Heart left ventricle (tissue), 16 donors: ENCODE measurements around the gene FYN. TPM values are rescaled to one million over a fixed set of nuclear protein-coding genes. Genes with fewer than 3 reads are reported as not detected.

Experiments used
- ATAC-seq, 4 donors: fragments of 200-7000 bp; cut with Tn5 transposase; one replicate each; pipeline ENCODE4 v1.9.1; 2020 to 2022; ENCODE audit warnings: moderate library complexity in 4 of 4, mild to moderate bottlenecking in 3 of 4, moderate number of reproducible peaks in 1 of 4
- DNase-seq, 5 donors: peaks; one replicate each; pipeline ENCODE4 v3.0.0-alpha.2; 2020
- H3K27ac ChIP-seq, 12 donors: fragments of 200-600 bp; sonication (generic) in 4 of 12; one replicate each; pipeline versions ENCODE4 v1.5.0 to v1.8.0; 2016 to 2022; ENCODE audit warnings: mild to moderate bottlenecking in 2 of 12
- H3K27me3 ChIP-seq, 9 donors: fragments of 200-600 bp; sonication (generic) in 2 of 9; one replicate each; pipeline versions ENCODE4 v1.5.1 to v1.8.0; 2016 to 2022; ENCODE audit warnings: mild to moderate bottlenecking in 3 of 9
- H3K36me3 ChIP-seq, 9 donors: fragments of 200-600 bp; sonication (generic) in 2 of 9; one replicate each; pipeline versions ENCODE4 v1.5.0 to v1.8.0; 2018 to 2022; ENCODE audit warnings: mild to moderate bottlenecking in 2 of 9
- H3K4me1 ChIP-seq, 12 donors: fragments of 200-600 bp; sonication (generic) in 4 of 12; one replicate each; pipeline versions ENCODE4 v1.5.0 to v1.8.0; 2016 to 2022; ENCODE audit warnings: mild to moderate bottlenecking in 3 of 12
- H3K4me3 ChIP-seq, 12 donors: fragments of 200-600 bp; sonication (generic) in 4 of 12; one replicate each; pipeline versions ENCODE4 v1.5.0 to v1.8.0; 2017 to 2022; ENCODE audit warnings: mild to moderate bottlenecking in 9 of 12, moderate library complexity in 4 of 12
- H3K9me3 ChIP-seq, 12 donors: fragments of 200-600 bp; sonication (generic) in 4 of 12; one replicate each; pipeline versions ENCODE4 v1.5.0 to v1.8.0; 2016 to 2022; ENCODE audit warnings: mild to moderate bottlenecking in 1 of 12
- POLR2A ChIP-seq, 2 donors: fragments of 450-650 bp; IDR thresholded peaks; one replicate each; pipeline ENCODE4 v1.6.1; 2017; ENCODE audit warnings: antibody characterized with exemption in 2 of 2, mild to moderate bottlenecking in 2 of 2, moderate library complexity in 2 of 2
- WGBS, 4 donors: extraction: QIAGEN DNeasy Blood & Tissue Kit in 2 of 4; methylation state at CpG; one replicate each; pipeline versions ENCODE4 v1.1.5 to v1.1.7; 2013 to 2018; 5-methylcytosine and 5-hydroxymethylcytosine counted together
- intact Hi-C, 10 donors: fragments of 100-400 bp; cut with DNase I; formaldehyde crosslinking; loops; one replicate each; pipeline versions ENCODE4 v1.11.1 to v1.14.2; 2022
- polyA plus RNA-seq, 2 donors: library from polyadenylated mRNA; stranded (reverse); fragments of 200-250 nt; gene quantifications; one replicate each; pipeline ENCODE4 v1.2.3, GENCODE V29; 2013
- total RNA-seq, 9 donors: library from RNA; depleted of rRNA in 2 of 9; stranded (reverse); fragments of >200 nt in 2 of 9; fragmentation: NEBNext Ultra II Directional in 3 of 9; extraction: Animal tissue kit (Norgen Biotek cat#: 25700) in 3 of 9; gene quantifications; one replicate each; pipeline versions ENCODE4 v1.1.0 to v1.2.4, GENCODE V29; 2016 to 2023
- TF ChIP-seq, protein P1 (sequence below), 12 donors: fragments of 200-600 bp; sonication (generic) in 4 of 12; IDR thresholded peaks; one replicate each; pipeline versions ENCODE4 v1.5.0 to v1.8.0; 2018 to 2022; ENCODE audit warnings: antibody characterized with exemption in 12 of 12, mild to moderate bottlenecking in 5 of 12
- donor health status: ischemic (EF 13 %, LVEDD 7.1; RV severe dilation, severe dysfunction).
- donor health status: healthy with polysubstance abuse.
- donor health status: DM: no; HTN: yes; CAD: no.
- donor health status: DM: no; HTN: no; CAD: no.
- donor health status: ischemic (EF 25% LVEDD 6.9; RV normal size, moderate dysfunction).
- donor health status: ischemic (EF 25% LVEDD 5.7; RV mildly dilated, moderate dysfunction).
- donor health status: healthy.
- donor health status: DM: yes; HTN: yes; CAD: no.
- donor health status: ischemic (EF 35%, LVEDD 5.7; RV mildly dilated, moderate dysfunction).
- donor health status: nonischemic (EF 11% LVEDD 7.7; RV severe dilation, severe dysfunction).
- donor health status: DM: yes; HTN: yes; CAD: no.
- donor health status: PGD.
- donor health status: ischemic (EF 29% LVEDD 5.4; RV normal size, mild dysfunction).
- donor health status: nonischemic (EF 23%, LVEDD 6.1; RV moderate dilation, normal function).

FYN gene
- total and polyA plus RNA-seq, 11 donors, result 14.7 to 72.4 (median 52.3) TPM

DNA sequence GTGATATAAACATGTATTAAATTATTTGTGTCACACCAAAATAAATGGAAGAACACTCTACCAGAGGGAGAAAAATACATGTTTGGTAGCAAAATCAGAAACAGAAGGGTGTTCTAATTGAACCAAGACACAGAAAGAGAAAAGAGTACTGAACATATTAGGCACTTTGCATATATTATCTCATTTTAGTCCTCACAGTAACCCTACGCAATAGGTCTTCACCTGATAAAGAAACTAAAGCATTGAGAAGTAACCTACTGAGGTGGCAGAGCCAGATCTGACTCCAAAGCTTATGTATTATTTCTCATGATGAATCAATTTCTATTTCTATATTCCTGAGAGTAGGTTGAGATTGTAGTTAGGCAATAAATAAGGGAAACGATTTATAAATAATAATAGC is 77.7 kb downstream of the FYN start:
- Histone ChIP-seq H3K9me3 (no peaks in the 10 kb centered on the region), H3K27me3 (no peaks in the 10 kb centered on the region), H3K4me3 (no peak overlapping the region), H3K36me3 (no peaks in the 10 kb centered on the region), H3K4me1 (peaks cover 0 to 62% (median 37%) of the 10 kb centered on the region in 12 donors), H3K27ac (peak overlapping the region in 1 of 12 donors; percentile 65)
- 94 to 97% (median 96%) methylated on average over 2 of the region's 2 CpGs for WGBS, 4 donors
- ATAC-seq, result no peak
- no peak for TF ChIP-seq POLR2A (IDR thresholded peaks at IDR 0.05)
- TF ChIP-seq, protein P1, sequence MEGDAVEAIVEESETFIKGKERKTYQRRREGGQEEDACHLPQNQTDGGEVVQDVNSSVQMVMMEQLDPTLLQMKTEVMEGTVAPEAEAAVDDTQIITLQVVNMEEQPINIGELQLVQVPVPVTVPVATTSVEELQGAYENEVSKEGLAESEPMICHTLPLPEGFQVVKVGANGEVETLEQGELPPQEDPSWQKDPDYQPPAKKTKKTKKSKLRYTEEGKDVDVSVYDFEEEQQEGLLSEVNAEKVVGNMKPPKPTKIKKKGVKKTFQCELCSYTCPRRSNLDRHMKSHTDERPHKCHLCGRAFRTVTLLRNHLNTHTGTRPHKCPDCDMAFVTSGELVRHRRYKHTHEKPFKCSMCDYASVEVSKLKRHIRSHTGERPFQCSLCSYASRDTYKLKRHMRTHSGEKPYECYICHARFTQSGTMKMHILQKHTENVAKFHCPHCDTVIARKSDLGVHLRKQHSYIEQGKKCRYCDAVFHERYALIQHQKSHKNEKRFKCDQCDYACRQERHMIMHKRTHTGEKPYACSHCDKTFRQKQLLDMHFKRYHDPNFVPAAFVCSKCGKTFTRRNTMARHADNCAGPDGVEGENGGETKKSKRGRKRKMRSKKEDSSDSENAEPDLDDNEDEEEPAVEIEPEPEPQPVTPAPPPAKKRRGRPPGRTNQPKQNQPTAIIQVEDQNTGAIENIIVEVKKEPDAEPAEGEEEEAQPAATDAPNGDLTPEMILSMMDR (IDR thresholded peaks at IDR 0.05), result no peak
- intact Hi-C loops, result no loop called here
- no peak for DNase-seq

- Histone ChIP-seq H3K9me3 (no peaks in the 10 kb centered on the region), H3K36me3 (no peaks in the 10 kb centered on the region), H3K27me3 (no peaks in the 10 kb centered on the region), H3K27ac (peak overlapping the region in 1 of 12 donors; percentile 65), H3K4me1 (peaks cover 0 to 62% (median 39%) of the 10 kb centered on the region in 12 donors), H3K4me3 (no peak overlapping the region)
- intact Hi-C loops, result no loop called here
- DNase-seq (no peak), ATAC-seq (no peak)
- TF ChIP-seq, protein P1 (IDR thresholded peaks at IDR 0.05), result no peak
- no peak for TF ChIP-seq POLR2A (IDR thresholded peaks at IDR 0.05)
- WGBS, 4 donors, result 76 to 91% (median 85%) methylated on average over 5 of the region's 5 CpGs
These were observed 78.4 kb downstream of the FYN start for GRCh38 chr6:111794727-111795452.

- DNase-seq (no peak), ATAC-seq (no peak)
- Histone ChIP-seq H3K36me3 (no peaks in the 10 kb centered on the region), H3K27ac (peak overlapping the region in 1 of 12 donors; percentile 65), H3K4me1 (peaks cover 0 to 63% (median 43%) of the 10 kb centered on the region in 12 donors), H3K4me3 (peak overlapping the region in 1 of 12 donors; percentile 28), H3K27me3 (no peaks in the 10 kb centered on the region), H3K9me3 (no peaks in the 10 kb centered on the region)
- 73 to 84% (median 79%) methylated on average over 4 of the region's 4 CpGs for WGBS, 4 donors
- TF ChIP-seq POLR2A (IDR thresholded peaks at IDR 0.05), result no peak
- TF ChIP-seq, protein P1 (IDR thresholded peaks at IDR 0.05), result no peak
- intact Hi-C loops, result no loop called here
These were observed 79.0 kb downstream of the FYN start for GRCh38 chr6:111794300-111794699.

DNA sequence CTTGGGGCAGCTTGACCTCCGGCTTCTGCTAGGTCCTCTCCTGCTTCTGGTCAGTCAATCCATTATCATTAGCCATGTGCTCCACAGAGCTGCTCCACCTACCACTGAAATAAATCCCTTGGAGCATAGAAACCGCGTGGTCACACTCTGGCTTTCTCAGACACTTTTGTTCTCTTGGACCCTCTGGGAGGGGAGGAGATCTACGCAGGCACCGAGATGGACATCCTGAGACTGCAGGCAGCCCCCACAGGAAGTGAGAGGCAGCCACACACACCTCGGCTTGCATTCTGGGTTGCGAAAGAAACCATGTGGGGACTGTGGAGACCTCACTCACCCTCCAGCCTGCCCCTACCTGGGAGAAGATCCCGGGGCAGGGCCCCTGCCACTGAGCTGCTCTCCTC is 79.5 kb downstream of the FYN start:
- no peak for TF ChIP-seq POLR2A (IDR thresholded peaks at IDR 0.05)
- TF ChIP-seq, protein P1 (IDR thresholded peaks at IDR 0.05), result no peak
- intact Hi-C loops, result no loop called here
- Histone ChIP-seq H3K27me3 (no peaks in the 10 kb centered on the region), H3K36me3 (no peaks in the 10 kb centered on the region), H3K9me3 (no peaks in the 10 kb centered on the region), H3K4me1 (peaks cover 0 to 65% (median 46%) of the 10 kb centered on the region in 12 donors), H3K4me3 (peak overlapping the region in 1 of 12 donors; percentile 28), H3K27ac (peak overlapping the region in 1 of 12 donors; percentile 65)
- ATAC-seq (peak in 3 of 4 donors; percentile 35 to 53 (median 35)), DNase-seq (peak in 1 of 5 donors; percentile 30)
- 48 to 64% (median 55%) methylated on average over 8 of the region's 8 CpGs for WGBS, 4 donors
